Stimulated activated CD8-positive, alpha-beta memory T cell treated with anti-CD3 and anti-CD28 coated beads, Interleukin-7, amount 100 ng/mL, for 48 hours (primary cell): ENCODE data around the gene PPRC1.
A peak's percentile ranks its signal among the peaks of the same experiment; 100 is the strongest.
"Not testable (repeated sequence)": the region's sequence is repeated elsewhere in the genome, so short reads cannot be mapped to it uniquely, and the experiment has no call there.

Experiments used
- DNase-seq, 2 donors: peaks; one replicate each; pipeline ENCODE4 v3.0.0-alpha.2; 2020; ENCODE audit warnings: low read depth in 1 of 2; ENCODE audit errors: extremely low read depth in 1 of 2

The PPRC1 gene

DNA sequence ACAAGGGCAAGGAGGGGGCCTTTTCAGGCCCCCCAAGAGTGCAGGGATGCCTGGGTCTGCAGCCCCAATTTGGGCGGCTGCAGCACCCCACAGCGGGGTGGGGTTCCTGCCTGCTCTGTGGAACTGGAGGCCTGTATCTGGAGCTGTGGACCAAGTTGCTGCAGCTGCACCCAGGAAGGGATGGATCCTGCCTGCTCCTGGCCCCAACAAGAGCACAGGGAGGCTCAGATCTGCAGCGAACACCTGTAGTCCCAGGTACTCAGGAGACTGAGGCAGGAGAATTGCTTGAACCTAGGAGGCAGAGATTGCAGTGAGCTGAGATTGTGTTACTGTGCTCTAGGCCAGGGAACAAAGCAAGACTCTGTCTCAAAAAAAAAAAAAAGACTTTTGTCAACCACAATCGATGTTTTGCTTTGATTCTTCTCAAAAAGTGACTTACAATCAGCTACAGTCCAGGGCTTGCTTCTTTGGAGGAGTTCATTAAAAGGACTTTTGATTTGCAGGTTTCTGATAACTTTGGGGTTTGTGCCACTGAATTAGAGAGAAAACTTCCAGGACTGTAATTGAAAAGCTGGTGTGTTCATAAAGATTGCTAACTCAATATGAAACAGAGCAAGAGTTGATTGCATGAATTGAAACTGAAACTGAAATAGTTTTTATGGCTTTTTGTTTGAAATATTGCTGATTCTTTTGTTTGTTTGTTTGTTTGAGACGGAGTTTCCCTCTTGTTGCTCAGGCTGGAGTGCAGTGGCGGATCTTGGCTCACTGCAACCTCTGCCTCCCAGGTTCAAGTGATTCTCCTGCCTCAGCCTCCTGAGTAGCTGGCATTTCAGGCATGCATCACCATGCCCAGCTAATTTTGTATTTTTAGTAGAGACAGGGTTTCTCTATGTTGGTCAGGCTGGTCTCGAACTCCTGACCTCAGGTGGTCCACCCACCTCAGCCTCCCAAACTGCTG is 56.4 kb downstream of the PPRC1 start:
- DNase-seq, result not testable (repeated sequence)

GRCh38 chr10:102191956-102192355 is 59.1 kb downstream of the PPRC1 start:
- DNase-seq, result no peak

- DNase-seq, result no peak
Observed at GRCh38 chr10:102195296-102195870, 62.5 kb downstream of the PPRC1 start.

DNA sequence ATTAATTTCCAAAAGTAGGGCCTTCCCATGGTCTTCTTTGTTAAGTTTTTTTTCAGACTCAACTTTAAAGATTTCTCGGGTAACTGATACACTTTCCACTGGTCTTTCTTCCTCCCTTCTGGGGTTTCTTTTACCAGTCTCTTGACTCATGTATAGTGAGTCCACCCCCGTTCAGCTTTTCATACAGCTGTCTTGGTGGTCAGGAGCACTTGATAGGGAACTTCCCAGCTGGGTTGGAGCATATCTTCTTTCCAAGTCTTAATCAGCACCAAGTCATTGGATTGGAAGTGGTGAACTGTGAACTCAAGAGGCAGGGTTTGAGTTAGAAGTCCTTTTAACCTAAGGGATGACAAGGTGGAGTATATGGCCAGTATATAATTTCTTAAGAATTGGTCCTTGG is 64.1 kb downstream of the PPRC1 start:
- DNase-seq, result peak in 1 of 2 donors; percentile 23

DNA sequence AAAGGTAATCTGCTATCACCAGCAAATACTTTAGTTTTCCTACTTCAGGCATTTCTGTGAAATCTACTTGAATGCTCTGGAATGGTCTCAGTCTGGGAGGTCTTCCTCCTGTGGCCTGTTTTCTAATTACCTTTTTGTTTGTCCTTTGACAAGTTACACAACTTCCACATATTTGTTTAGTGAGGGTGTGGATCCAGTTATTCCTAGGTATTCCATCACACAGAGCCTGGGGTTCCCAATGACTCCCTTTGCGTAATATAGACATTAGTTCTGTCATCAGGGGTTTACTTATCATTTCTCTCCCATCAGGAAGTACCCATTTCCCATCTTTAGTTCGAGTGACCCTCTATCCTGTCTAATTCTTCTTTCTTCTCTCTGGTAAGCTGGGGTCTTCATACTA is 65.2 kb downstream of the PPRC1 start:
- no peak for DNase-seq
